HG03095 (cell line): Measurements from ENCODE around the gene UNC13D.
"Not testable (repeated sequence)": the region's sequence is repeated elsewhere in the genome, so short reads cannot be mapped to it uniquely, and the experiment has no call there.

ENCODE experiments used
- ATAC-seq: cut with Tn5 transposase; IDR thresholded peaks from one replicate; pipeline ENCODE4 v1.9.1; 2021; ENCODE audit warnings: moderate library complexity; ENCODE audit not compliant: unreplicated experiment

The UNC13D gene

DNA sequence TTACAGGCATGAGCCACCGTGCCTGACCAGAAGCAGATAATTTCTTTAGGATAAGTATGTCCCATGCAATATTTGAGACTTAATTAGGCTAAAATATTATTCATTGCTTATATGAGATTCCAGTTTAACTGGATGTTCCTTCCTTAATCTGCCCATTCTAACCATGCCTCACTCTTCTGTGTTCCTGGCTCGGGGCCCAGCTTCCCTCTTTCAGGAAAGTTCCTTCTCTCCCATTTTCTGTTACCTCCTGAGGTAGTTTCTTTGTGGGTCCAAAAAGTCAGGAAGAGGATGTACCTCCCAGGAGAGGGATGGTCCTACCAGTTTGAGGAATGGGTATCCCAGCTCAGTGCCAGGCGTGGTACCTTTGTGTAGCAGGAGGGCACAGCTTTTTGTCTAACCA lies 36.3 kb downstream of the UNC13D start:
- ATAC-seq = no peak

DNA sequence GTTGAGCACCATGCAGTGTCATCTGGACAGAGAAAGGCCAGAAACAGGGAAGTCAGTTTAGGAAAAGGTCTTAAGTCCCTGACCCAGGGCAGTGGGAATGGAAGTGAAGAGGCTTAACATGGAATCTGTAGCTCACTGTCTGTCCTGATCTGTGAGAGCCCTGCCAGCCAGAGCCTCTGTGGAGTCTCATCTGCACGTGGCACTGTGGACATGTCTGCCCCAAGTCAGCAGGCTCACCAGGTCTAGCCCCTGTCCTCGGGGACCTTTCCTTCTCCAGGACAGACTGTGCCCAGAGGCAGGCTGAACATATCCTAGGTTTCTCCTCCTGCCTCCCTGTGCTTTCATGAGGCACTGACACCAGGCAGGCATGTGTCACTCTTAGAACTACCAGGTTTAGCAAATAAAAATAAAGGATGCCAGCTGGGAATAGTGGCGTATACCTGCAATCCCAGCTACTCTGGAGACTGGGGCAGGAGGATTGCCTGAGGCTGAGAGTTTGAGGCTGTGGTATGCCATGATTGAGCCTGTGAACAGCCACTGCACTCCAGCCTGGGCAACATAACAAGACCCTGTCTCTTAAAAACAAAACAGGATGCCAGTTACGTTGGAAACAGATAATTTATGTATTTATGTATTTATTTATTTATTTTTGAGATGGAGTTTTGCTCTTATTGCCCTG lies 37.2 kb downstream of the UNC13D start:
- no peak for ATAC-seq

DNA sequence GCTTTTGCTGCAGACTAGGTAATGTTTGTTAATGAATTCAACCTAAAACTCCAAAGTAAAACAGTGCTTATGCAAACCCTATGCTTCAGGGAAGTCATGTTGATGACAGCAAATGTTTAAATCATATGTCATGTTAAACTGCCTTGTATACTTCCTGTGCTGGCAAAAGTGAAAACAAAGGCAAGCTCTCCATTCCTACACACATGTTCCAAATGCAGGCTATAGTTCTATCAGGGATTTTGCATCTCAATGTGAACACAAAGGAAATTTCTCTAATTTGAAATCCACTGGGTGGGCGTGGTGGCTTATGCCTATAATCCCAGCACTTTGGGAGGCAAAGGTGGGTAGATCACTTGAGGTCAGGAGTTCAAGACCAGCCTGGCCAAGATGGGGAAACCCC lies 40.3 kb downstream of the UNC13D start:
- no peak for ATAC-seq

DNA sequence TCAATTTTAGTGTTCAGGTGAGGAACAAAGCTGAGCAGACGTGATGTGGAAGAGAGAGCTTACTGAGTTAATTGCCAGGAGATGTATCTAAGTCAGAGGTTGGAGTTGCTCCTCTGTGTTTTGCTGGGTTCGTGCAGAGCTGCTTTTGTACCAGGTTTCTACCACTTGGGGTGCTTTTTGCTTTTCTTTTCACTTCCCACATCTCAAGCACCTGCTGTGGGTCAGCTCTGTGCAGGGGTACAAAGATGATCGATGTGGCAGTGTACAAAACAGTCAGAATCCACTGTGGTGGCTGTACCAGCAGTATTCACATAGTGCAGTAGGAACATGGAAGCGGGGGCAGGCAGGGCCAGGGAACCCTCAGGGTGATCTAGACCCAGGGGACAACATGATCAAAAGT lies 44.8 kb downstream of the UNC13D start:
- no peak for ATAC-seq

DNA sequence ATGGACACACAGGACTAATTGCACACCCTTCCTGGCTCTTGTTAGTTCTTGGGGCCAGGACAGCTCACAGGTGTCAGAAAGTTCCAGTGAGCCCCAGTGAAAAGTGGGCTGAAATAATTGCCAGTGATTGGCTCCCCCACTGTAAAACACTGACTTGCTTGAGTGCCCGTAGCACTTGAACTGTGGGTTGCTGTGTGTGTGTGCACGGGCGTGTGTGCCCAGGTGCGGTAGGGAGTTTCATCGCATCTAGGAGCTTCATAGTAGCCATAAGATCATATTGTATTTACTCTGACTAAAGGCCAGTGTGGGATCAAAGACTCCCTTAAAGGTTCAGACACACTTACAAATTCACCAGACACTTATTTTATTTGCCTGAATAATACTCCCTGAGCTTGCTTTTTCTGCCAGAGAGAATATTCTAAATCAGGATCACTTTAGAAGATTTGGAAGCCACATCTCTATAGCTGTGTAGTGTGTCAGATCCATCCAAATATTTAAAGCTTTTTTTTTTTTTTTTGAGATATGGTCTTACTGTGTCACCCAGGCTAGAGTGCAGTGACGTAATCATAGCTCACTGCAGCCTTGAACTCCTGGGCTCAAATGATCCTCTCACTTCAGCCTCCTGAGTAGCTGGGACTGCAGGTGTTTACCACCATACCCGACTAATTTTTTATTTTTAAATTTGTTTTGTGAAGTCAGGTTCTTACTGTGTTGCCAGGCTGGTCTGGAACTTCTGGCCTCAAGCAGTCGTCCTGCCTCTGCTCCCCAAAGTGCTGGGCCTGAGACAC lies 48.2 kb downstream of the UNC13D start:
- ATAC-seq = no peak

DNA sequence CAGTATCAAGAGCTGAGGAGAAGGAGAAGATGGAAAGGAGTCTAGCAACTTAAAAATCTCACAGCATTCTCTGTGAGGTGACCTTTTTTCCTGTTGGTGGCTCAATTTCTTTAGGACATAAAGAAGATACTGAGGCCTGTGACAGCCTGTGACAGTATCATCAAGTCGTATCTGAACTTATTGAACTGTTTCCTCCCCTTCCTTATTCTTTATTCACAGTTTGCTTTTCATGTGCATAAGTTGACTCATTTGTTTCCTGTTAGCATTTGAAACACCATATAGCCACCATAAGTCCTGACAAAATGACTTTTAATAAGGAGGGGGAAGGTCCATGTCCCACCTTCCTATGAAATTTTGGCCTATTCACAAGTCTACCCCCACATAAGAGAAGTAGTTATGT lies 50.7 kb downstream of the UNC13D start:
- no peak for ATAC-seq

DNA sequence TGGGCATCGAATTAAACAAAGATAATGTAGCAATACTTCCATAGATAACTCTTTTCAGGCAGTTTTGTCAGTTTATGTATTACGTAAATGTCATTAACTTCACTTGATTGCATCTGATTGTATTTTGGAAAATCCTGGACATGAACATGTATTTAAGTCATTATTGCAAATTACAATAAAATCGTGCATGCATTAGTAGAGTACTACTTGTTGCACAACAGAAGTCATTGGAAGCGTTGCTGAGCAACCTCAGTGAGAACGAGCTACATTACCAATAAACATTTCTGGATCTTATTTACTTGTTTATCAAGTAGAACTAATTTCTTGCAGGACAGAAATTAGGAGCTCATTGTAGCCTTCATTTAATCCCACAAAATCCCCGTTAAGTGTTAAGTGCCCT lies 53.0 kb downstream of the UNC13D start:
- no peak for ATAC-seq

DNA sequence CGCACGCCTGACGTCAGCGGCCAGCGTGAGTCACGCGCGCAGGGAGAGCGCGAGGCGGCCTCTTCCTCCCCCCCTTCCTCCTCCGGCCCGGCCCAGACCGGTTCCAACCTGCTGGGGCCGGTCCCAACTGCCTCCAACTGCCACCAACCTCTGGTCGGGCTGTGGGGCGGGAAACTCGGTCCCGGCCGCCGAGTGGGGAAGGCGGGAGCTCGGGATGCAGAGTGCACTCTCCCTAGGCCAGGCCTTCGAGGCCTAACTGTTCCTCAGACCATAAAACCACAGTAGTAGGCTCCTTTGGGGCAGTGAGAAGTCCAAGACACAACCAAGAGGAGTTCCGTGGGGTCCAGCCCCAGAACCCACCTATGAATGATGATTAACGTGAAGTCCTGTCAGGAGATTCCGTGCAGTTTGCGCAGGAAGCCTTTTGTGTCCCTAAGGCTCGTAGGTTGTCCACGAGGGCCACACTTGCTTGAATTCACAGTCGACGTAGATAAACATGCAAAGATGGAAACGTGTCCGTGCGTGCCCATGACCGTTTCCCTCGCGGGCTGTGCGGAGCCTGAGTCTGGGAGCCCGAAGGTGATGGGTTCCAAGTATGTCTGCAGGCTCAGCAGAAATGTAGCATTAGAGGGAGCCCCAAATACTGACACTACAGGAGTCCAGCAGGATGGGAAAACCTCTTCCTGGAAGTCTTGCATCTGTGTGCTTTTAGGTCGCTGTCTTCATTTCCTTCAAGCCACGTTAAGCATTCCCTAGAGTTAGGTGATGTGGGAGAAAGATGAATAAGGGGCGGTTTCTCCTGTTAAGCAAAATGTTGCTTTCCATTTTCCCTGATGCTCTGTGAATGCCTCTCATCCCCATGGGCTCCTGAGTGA lies 59.0 kb downstream of the UNC13D start:
- peak; percentile 37 for ATAC-seq

DNA sequence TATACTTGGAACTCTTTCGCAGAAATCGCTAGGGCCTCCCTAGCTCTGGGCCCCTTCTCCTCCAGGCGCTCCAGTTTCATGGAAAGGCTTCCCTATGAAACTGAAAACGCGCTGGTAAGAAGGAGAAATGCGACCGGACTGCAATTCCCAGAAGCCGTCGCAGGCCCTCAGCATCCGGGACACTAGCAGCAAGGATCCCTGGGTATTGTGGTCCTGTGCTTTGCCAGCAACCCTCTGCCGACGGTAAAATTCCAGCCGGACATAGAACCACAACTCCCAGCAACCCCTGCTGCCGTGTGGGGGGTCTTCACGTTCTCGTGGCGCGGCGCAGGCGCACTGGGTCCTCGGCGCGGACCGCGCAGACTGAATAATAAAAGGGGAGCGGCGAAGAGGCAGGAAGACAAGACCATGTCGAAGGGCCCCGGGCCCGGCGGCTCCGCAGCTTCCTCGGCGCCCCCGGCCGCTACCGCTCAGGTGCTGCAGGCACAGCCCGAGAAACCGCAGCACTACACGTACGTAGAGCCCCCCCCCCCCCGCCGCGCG lies 59.7 kb downstream of the UNC13D start, which contains the start of gene UNK:
UNK (plus strand) TSS at position 334 of the 543 bp plus-strand sequence; CDS start at position 409, 75 bp downstream.
- ATAC-seq = peak; percentile 49

DNA sequence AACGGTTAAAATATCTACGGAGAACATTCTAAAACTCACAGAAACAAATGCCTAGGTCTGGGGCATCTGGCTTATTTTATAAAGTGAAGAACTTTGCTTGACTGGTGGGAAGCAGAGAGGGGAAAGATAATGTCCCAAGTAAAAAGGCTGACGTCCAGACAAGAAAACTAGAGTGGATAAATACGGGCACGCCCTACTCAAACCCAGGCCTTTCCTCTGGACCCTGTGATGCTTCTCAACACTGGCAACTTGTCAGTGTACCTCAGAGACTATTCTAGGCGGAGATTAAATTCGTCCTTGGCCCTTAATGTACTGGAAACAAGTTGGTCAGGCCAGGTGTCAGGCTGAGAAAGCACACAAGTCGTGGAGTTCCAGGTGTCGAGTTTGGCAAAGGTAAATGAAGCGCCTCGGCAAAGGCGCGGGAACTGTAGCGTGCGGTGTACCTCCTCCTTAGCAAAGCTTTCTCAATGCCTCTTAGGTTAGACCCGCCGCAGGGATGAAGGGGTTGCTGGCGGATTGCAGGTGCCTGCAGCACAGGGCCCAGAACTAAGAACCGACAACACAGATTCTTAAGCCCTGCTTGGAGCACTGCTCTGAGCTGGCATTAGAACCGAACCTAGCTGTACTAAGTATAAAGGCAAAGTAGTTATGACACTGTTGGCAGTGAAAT lies 60.3 kb downstream of the UNC13D start:
- ATAC-seq = no peak

DNA sequence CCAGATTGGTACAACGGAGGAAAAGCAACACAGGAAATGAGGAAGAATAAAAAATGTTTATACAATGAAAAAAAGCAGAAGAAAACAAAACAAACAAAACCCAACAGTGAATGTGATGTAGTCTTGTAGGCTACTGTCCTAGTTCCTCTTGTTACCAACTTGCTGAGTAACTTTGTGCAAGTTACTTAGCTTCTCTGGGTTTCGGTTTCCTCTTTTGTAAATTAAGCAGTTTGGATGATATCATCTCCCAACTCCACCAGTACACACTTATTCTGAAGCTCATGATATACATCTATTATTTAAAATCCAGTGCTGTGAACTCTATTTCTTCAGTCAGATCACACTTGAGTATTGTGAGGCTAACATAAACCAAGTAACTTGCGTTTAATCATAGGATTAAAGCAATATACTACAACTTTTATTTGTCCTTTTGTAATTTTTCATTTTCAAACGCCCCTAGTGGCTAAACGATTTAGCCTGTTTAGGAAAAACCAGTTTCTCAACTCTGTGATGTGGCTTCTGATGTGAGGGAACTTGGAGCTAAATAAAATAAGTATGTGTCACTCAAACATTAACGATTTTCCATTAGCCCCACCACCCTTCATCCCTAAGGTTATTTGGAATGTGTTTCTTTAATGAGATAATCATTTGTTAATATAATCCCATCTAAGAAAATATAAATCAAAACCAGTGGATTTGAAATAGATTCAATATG lies 61.0 kb downstream of the UNC13D start:
- no peak for ATAC-seq

DNA sequence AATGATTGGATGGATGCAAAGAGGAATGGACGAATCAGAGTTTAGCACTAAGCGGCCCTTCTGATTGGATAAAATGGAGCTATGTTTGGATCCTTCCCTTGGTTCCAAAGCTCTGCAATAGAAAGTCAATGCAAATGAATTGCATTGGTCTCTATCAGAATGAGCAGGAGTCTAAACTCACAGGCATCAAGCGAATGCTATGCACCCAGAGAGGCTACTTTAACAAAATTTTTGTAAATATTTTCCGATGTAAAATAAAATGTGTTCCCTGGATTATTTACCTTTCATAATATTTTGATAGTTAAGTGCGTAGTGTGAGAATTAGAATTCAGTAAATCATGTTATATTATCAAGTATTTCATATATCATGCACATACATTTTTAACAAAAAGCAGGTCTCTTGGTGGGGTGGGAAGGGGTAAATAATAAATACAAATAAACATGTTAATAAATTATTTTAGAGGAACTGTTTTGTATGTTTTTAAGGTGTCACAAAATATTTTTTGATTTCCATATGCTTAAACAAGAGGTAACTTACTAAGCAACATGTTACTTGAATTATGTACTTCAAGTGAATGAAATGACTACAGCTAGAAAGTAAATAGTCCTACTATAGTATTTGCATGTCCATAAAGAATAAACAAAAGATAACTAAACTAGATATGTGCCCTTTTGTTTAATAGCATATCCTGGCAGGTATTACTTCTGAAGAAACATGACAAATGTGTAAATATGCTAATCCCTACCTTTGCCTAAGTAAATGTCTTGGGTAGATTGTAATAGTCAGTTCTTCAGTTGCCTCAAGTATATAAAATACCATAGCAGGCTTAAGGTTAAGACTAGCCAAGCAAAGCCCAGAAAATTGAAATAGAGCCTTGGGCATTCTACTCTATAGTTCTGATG lies 64.0 kb downstream of the UNC13D start:
- no peak for ATAC-seq

DNA sequence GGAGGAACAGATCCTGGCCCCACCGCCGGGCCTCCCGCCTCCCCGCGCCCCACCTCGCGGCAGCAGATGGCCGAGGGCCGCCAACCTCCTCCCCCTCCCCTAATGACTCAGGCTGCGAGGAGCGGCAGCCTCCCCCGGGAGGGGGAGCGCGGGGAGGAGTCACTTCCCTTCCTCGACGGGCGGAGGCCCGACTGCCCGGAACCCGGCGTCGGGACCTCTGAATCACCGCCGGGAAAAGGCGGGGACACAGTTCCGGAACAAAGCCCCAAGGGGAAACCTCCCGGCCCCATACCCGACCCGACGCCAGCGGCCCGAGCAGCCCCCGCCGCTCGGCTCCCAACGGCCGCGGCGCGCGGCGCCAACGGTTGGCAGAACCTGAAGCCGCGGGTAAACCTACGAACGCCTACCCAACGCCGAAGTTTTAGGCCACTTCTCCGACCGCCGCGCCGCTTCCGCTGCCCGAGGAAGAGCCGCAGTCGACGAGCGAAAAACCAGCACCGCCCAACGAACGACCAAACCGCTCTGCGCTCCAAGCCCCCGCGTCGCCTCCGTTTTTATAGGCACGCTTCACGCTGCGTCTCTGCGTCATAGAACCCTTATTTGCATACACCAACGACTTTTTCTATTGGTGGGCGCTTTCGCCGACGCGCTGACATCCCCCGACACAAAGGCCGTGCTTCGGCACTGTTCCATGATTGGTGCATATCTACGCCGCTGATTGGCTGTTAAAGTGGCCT lies 64.8 kb downstream of the UNC13D start:
- peak; percentile 66 for ATAC-seq

DNA sequence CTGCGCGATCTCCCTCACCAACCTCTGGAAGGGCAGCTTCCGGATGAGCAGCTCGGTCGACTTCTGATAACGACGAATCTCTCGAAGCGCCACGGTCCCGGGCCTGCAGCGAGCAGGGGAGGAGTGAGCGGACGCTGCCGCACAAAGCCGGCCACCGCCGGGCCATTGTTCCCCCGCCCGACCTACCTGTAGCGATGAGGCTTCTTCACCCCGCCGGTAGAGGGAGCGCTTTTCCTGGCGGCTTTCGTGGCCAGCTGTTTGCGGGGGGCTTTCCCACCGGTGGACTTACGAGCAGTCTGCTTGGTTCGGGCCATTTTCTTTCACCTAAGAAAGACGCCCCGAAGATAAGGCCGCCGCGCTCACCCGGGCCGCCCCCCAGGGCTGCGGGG lies 65.3 kb downstream of the UNC13D start:
- peak; percentile 3 for ATAC-seq

DNA sequence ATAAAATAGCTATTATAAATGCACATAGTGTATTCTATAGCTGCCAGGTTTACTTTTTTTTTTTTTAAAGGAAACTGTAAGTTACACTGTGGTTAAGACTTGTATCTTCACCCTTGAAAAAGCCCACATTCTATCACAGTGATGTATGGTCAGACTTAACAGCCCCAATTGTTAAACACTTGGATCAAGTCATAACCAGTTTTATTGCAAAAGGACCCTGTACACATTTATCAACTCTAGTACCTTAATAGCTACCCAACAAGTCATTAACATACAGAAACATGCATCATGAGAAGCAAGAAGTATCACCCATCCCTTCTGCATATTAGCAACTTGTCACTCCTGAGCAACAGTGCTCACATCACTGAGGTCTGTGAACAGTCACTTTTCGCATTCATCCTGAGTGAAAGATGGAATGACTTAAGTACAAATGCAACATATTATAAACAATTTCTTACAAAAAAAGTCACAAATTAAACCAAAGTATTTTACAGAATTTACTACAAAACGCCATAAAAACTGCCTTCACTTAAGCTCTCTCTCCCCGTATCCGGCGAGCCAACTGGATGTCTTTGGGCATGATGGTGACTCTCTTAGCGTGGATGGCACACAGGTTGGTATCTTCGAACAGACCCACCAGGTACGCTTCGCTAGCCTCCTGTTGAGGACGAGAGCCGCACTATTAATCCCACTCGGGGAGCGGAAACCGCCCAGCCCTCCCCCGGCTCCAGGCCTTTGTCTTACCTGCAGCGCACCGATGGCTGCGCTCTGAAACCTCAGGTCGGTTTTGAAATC lies 65.9 kb downstream of the UNC13D start:
- not testable (repeated sequence) for ATAC-seq

DNA sequence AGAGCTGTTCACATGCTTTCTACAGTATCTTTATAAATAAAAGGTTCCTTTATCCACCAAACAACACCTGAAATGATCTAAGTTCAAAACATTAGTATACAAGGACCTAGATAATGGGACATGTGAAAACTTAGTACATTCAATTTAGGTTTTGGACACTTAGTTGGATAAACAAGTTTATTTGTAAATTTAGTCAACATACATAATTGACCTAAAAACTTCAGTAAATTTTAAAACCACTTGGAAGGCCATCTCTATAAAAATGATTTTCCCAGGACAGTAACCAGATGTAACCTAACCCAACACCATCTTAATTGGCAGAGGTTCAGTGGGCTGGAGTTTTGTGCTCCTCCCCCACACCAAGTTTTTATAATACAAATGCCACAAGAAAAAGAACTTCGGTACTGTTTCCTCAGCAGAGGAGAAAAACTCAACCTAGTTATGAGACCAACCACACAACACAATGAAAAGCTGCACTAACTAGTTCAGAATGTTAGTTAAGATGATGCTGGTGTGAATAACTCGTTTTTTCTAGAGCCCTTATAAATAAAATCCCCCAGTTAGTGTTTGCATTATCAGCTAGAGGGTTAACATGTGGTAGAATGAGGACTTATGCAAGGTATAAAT lies 66.8 kb downstream of the UNC13D start:
- no peak for ATAC-seq
